Right lobe of liver (tissue), 4 donors: ENCODE measurements around the gene GLB1L2.

Source experiments
- CTCF ChIP-seq, 4 donors: fragments of 200-600 bp in 3 of 4; fragments of 450-650 bp in 1 of 4; IDR thresholded peaks; one replicate each; pipeline versions ENCODE4 v1.5.1 to v1.8.0; 2016 to 2022; ENCODE audit warnings: antibody characterized with exemption in 4 of 4, mild to moderate bottlenecking in 2 of 4
- POLR2A ChIP-seq: fragments of 450-650 bp; IDR thresholded peaks from one replicate; pipeline ENCODE4 v1.6.1; 2017; ENCODE audit warnings: antibody characterized with exemption, mild to moderate bottlenecking
- donor health status: DM: no; HTN: no; CAD: no.
- donor health status: DM: no; HTN: no; CAD: no.
- donor health status: DM: no; HTN: yes; CAD: no.

- no peak for TF ChIP-seq CTCF (IDR thresholded peaks at IDR 0.05)
- no peak for TF ChIP-seq POLR2A
Observed at GRCh38 chr11:134358856-134359490, 27.2 kb downstream of the GLB1L2 start.
